ENCODE measurements around the gene GH2. TPM values are rescaled to one million over a fixed set of nuclear protein-coding genes. Genes with fewer than 3 reads are reported as not detected.
"Not testable (repeated sequence)": the region's sequence is repeated elsewhere in the genome, so short reads cannot be mapped to it uniquely, and the experiment has no call there.

Gene GH2
- polyA plus RNA-seq, 1 donor from 2014 or later, result not detected

DNA sequence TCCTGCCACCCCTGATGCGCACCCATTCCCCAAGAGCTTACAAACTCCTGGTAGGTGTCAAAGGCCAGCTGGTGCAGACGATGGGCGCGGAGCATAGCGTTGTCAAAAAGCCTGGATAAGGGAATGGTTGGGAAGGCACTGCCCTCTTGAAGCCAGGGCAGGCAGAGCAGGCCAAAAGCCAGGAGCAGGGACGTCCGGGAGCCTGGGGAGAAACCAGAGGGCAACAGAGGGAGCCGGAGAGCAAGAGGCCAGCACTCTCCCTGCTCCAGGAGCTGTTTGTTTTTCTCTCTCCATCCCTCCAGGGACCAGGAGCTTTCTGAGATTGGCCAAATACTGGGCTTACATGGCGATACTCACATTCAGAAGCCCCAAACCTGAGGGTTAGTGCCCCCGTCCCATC is 36.6 kb upstream of the GH2 start:
- Mint-ChIP-seq H3K4me1 (peaks cover 24 to 43% (median 39%) of the 10 kb centered on the region in 3 donors), H3K27ac (no peak overlapping the region), H3K27me3 (peaks cover 6% of the 10 kb centered on the region), H3K9me3 (no peaks in the 10 kb centered on the region), H3K36me3 (peaks cover 1% of the 10 kb centered on the region), H3K4me3 (no peak overlapping the region)

DNA sequence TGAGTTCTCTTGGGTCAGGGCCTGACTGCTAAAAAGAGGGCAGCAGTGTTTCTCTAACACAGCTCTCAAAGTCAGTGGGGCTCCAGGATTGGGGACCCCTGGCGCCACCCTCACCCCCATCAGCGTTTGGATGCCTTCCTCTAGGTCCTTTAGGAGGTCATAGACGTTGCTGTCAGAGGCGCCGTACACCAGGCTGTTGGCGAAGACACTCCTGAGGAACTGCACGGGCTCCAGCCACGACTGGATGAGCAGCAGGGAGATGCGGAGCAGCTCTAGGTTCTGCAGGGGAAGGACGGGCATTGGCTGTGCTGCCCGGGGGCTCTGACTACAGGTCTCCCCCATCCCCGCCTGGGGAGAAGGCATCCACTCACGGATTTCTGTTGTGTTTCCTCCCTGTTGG is 35.9 kb upstream of the GH2 start:
- peaks cover 6% of the 10 kb centered on the region for H3K27me3 Mint-ChIP-seq
- no peak overlapping the region for H3K4me3 Mint-ChIP-seq
- peaks cover 23 to 41% (median 37%) of the 10 kb centered on the region in 3 donors for H3K4me1 Mint-ChIP-seq
- no peak overlapping the region for H3K27ac Mint-ChIP-seq
- H3K9me3 Mint-ChIP-seq, result no peaks in the 10 kb centered on the region
- H3K36me3 Mint-ChIP-seq, result peaks cover 1% of the 10 kb centered on the region

DNA sequence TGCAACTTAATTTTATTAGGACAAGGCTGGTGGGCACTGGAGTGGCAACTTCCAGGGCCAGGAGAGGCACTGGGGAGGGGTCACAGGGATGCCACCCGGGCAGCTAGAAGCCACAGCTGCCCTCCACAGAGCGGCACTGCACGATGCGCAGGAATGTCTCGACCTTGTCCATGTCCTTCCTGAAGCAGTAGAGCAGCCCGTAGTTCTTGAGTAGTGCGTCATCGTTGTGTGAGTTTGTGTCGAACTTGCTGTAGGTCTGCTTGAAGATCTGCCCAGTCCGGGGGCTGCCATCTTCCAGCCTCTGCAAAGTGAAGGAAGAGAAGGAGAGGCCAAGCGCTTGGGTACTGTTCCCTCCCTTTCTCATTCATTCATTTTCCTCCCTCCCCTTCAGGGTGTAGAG is 35.5 kb upstream of the GH2 start:
- H3K4me1 Mint-ChIP-seq, result peaks cover 19 to 38% (median 34%) of the 10 kb centered on the region in 3 donors
- H3K9me3 Mint-ChIP-seq, H3K36me3 Mint-ChIP-seq, H3K4me3 Mint-ChIP-seq, H3K27ac Mint-ChIP-seq, H3K27me3 Mint-ChIP-seq: not testable (repeated sequence)

DNA sequence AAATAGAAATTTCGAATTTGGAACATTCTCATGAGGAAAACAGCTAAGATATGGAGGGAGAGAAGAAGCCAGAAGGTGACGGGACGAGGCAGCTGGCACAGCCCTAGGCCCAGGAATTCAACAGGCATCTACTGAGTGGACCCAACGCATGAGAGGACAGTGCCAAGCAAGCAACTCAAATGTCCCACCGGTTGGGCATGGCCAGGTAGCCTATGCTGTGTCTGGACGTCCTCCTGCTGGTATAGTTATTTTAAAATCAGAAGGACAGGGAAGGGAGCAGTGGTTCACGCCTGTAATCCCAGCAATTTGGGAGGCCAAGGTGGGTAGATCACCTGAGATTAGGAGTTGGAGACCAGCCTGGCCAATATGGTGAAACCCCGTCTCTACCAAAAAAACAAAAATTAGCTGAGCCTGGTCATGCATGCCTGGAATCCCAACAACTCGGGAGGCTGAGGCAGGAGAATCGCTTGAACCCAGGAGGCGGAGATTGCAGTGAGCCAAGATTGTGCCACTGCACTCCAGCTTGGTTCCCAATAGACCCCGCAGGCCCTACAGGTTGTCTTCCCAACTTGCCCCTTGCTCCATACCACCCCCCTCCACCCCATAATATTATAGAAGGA is 34.9 kb upstream of the GH2 start:
- peaks cover 1% of the 10 kb centered on the region for H3K36me3 Mint-ChIP-seq
- no peaks in the 10 kb centered on the region for H3K9me3 Mint-ChIP-seq
- H3K27ac Mint-ChIP-seq, result no peak overlapping the region
- H3K4me3 Mint-ChIP-seq, result no peak overlapping the region
- H3K27me3 Mint-ChIP-seq, result peaks cover 6% of the 10 kb centered on the region
- H3K4me1 Mint-ChIP-seq, result peaks cover 16 to 39% (median 31%) of the 10 kb centered on the region in 3 donors

DNA sequence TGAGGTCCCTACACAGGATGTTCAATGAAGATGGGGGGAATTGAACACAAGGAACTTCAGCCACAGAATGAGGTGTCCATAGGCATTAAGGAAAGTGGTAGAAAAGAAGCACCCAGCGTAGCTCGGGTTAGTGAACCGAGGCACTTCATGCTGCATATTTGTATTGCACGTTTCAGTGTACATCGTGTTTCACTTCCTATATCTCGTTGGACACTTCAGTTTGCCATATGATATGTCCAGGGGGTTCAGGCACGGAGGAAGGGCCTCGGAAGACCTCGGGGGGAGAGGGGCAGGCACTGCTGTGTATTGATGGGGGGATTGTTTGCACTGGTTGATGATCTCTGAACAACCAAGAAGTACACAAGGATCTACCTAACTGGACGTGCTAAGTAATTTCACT is 34.0 kb upstream of the GH2 start:
- H3K9me3 Mint-ChIP-seq, H3K36me3 Mint-ChIP-seq, H3K27me3 Mint-ChIP-seq: not testable (repeated sequence)
- H3K27ac Mint-ChIP-seq, result peak overlapping the region; percentile 1 to 59 (median 21)
- peaks cover 16 to 37% (median 26%) of the 10 kb centered on the region in 3 donors for H3K4me1 Mint-ChIP-seq
- peak overlapping the region in 3 of 4 donors; percentile 8 to 65 (median 58) for H3K4me3 Mint-ChIP-seq

DNA sequence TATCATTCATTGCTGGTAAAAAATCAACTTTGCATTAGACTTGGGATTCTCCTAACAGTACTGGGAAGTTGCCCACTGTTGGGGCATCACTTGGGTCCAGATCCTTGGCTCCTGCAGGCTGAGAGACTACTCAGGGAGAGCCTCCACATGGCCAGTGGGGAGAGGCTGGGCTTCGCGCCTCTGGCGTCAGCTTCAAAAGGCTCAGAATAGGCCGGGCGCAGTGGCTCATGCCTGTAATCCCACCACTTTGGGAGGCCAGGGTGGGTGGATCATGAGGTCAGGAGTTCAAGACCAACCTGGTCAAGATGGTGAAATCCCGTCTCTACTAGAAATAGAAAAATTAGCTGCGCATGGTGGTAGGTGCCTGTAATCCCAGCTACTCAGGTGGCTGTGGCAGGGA is 32.7 kb upstream of the GH2 start:
- H3K27ac Mint-ChIP-seq, result no peak overlapping the region
- H3K4me1 Mint-ChIP-seq, result peaks cover 16 to 29% (median 18%) of the 10 kb centered on the region in 3 donors

DNA sequence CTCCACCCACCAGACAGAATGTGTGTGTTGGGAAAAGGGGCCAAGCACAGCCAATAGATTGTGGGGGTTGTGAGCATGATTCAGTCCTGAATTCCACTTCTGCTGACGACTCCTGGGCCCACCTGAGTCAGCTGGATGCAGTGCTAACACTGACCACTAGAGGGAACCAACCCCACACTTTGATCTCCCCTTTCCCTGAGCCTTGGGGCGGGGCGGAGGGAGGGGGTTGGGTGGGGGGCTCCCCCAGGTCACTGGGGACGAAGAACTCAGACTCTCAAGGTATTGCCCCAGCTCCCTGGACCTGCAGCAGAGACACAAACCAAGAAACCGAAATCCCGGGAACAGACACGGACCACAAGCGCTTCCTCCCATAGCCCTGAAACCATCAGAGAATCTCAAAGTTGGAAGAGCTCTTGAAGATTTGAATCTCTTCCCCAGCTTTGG is 29.9 kb upstream of the GH2 start:
- Mint-ChIP-seq H3K9me3 (no peaks in the 10 kb centered on the region), H3K27ac (no peak overlapping the region), H3K27me3 (peaks cover 7% of the 10 kb centered on the region), H3K4me3 (no peak overlapping the region), H3K4me1 (peaks cover 10 to 22% (median 13%) of the 10 kb centered on the region in 3 donors), H3K36me3 (no peaks in the 10 kb centered on the region)

More for the DNA sequence above, 32.7 kb upstream of the GH2 start:
- no peaks in the 10 kb centered on the region for H3K9me3 Mint-ChIP-seq
- peaks cover 8% of the 10 kb centered on the region for H3K27me3 Mint-ChIP-seq
- H3K4me3 Mint-ChIP-seq, result no peak overlapping the region
- peaks cover 1% of the 10 kb centered on the region for H3K36me3 Mint-ChIP-seq

DNA sequence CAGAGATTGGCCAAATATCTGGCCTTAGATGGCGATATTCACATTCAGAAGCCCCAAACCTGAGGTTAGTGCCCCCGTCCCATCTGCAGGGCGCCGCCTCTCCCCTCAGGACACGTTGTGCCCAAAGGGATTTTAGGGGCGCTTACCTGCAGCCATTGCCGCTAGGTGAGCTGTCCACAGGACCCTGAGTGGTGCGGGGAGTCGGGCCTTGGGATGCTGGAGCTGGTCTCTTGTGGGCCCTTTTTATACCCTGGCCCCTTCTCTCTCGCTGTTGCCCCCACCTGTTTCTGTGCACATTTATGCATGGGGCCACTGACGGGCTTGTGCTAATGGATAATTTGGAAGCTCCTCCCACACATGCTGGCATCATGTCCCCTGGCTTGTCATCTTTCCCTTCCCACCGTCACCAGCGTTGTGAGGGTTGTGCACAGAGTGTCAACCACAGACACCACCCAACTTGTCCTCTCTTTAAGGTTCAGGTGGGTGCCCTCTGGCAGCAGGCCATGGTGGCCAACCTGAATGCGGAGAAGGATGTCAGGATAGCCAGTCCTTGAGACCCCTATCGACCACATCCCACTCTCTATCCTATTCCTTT is 29.4 kb upstream of the GH2 start, which contains the start of gene CSHL1:
TSS of gene CSHL1 (minus strand) at position 218 of the 595 bp plus-strand sequence. CDS start at position 156, 62 bp downstream.
- peaks cover 4% of the 10 kb centered on the region for H3K27me3 Mint-ChIP-seq
- peaks cover 7 to 17% (median 10%) of the 10 kb centered on the region in 3 donors for H3K4me1 Mint-ChIP-seq
- no peak within 1 kb of the TSS for H3K4me3 Mint-ChIP-seq
- H3K27ac Mint-ChIP-seq, result peak within 1 kb of the TSS in 1 of 3 donors; percentile 93
- H3K36me3 Mint-ChIP-seq, result no peaks in the 10 kb centered on the region
- H3K9me3 Mint-ChIP-seq, result no peaks in the 10 kb centered on the region

DNA sequence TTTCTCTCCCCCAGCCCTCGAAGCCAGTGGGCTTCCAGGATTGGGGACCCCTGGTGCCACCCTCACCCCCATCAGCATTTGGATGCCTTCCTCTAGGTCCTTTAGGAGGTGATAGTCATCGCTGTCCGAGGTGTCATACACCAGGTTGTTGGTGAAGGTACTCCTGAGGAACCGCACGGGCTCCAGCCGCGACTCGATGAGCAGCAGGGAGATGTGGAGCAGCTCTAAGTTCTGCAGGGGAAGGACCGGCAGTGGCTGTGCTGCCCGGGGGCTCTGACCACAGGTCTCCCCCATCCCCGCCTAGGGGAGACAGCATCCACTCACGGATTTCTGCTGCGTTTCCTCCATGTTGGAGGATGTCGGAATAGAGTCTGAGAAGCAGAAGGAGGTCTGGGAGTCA is 28.4 kb upstream of the GH2 start:
- Mint-ChIP-seq H3K4me1 (peaks cover 0 to 9% (median 3%) of the 10 kb centered on the region in 3 donors), H3K27me3 (peaks cover 3% of the 10 kb centered on the region), H3K9me3 (no peaks in the 10 kb centered on the region), H3K27ac (peak overlapping the region in 1 of 3 donors; percentile 93), H3K4me3 (no peak overlapping the region), H3K36me3 (no peaks in the 10 kb centered on the region)

DNA sequence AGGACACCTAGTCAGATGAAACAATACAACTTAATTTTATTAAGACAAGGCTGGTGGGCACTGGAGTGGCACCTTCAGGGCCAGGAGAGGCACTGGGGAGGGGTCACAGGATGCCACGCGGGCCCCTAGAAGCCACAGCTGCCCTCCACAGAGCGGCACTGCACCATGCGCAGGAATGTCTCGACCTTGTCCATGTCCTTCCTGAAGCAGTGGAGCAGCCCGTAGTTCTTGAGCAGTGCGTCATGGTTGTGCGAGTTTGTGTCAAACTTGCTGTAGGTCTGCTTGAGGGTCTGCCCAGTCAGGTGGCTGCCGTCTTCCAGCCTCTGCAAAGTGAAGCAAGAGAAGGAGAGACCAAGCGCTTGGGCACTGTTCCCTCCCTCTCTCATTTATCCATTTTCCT is 27.8 kb upstream of the GH2 start:
- H3K27ac Mint-ChIP-seq, result peak overlapping the region in 1 of 3 donors; percentile 38
- not testable (repeated sequence) for H3K36me3 Mint-ChIP-seq, H3K27me3 Mint-ChIP-seq, H3K4me3 Mint-ChIP-seq, H3K9me3 Mint-ChIP-seq, H3K4me1 Mint-ChIP-seq

DNA sequence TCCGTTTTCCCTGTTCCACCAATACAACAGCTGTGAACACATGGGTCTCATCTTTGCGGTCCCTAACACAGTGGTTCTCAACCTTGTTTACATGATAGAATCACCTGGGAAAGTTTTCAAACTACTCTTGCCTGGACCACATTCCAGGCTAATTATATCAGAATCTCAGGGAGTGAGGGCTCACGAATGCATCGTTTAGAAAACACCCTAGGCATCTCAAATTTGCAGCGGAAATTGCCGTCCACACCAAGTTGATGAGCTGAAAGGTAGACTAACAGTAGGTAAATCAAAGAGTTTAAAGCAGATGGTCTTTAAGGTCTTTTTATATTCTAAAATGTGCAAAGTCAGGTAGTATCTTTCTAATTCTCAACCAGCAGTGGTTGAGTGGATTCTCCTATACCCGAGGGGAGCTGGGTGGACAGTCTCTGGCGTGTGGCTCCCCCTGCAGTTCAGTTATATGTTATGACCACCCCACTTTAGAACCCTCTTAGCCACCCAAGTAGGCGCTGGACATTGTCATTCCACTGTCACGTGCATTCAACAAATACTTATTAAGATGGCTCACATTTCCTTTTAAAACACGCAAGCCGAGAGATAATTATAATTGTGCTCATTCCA is 25.5 kb upstream of the GH2 start:
- not testable (repeated sequence) for H3K36me3 Mint-ChIP-seq, H3K27me3 Mint-ChIP-seq, H3K4me1 Mint-ChIP-seq, H3K4me3 Mint-ChIP-seq, H3K27ac Mint-ChIP-seq, H3K9me3 Mint-ChIP-seq

DNA sequence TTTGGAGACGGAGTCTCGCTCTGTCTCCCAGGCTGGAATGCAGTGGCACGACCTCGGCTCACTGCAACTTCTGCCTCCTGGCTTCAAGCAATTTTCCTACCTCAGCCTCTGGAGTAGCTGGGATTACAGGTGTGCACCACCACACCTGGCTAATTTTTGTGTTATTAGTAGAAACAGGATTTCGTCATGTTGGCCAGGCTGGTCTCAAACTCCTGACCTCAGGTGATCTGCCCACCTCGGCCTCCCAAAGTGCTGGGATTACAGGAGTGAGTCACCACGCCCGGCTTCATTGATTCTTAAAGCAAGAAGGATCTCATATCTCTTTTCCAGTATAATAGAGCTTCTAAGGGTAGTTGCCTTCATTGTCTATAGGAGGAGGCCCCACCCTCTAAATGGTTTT is 23.1 kb upstream of the GH2 start:
- H3K4me3 Mint-ChIP-seq, H3K36me3 Mint-ChIP-seq, H3K27ac Mint-ChIP-seq, H3K9me3 Mint-ChIP-seq, H3K27me3 Mint-ChIP-seq, H3K4me1 Mint-ChIP-seq: not testable (repeated sequence)

DNA sequence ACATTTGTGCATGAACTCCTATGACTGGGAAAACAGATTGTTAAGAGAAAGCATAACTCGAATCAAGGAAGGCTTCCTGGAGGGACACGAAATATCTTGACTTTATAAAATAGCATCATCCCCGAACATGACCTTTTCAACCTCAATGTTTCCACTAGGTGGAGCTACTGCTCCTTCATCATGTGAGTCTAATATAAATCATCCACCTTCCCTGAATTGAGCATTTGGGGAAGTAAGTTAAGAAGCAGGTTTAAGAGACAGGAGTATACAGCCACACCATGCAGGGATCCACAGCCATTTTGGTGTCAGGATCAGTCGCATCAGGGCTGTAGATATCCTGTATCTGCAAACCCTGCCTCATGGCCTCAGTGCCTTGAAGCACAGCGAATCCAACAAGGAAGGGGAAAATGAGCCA is 22.1 kb upstream of the GH2 start:
- peak overlapping the region in 1 of 3 donors; percentile 78 for H3K27ac Mint-ChIP-seq
- H3K4me3 Mint-ChIP-seq, H3K9me3 Mint-ChIP-seq, H3K36me3 Mint-ChIP-seq, H3K4me1 Mint-ChIP-seq, H3K27me3 Mint-ChIP-seq: not testable (repeated sequence)

DNA sequence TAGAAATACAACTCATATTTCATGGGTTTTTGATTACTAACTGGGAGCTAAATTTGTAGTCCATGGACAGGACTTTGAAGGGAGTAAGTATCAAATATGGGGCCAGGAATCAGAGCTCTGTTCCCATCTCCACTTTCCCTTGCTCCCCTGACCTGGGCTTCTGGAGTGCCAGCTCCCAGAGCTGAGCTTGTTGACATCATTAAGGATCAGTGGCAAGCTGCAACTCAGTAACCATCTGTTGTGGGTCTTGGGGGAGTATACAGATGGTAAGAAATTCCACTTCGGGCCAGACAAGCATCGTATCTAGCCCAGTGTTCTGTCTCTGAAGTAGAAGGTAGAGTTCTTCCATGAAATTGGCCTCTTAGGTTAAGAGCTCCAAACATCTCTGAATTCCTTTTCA is 20.2 kb upstream of the GH2 start:
- H3K9me3 Mint-ChIP-seq, H3K36me3 Mint-ChIP-seq, H3K27me3 Mint-ChIP-seq, H3K4me3 Mint-ChIP-seq, H3K4me1 Mint-ChIP-seq: not testable (repeated sequence)
- peak overlapping the region in 1 of 3 donors; percentile 22 for H3K27ac Mint-ChIP-seq

DNA sequence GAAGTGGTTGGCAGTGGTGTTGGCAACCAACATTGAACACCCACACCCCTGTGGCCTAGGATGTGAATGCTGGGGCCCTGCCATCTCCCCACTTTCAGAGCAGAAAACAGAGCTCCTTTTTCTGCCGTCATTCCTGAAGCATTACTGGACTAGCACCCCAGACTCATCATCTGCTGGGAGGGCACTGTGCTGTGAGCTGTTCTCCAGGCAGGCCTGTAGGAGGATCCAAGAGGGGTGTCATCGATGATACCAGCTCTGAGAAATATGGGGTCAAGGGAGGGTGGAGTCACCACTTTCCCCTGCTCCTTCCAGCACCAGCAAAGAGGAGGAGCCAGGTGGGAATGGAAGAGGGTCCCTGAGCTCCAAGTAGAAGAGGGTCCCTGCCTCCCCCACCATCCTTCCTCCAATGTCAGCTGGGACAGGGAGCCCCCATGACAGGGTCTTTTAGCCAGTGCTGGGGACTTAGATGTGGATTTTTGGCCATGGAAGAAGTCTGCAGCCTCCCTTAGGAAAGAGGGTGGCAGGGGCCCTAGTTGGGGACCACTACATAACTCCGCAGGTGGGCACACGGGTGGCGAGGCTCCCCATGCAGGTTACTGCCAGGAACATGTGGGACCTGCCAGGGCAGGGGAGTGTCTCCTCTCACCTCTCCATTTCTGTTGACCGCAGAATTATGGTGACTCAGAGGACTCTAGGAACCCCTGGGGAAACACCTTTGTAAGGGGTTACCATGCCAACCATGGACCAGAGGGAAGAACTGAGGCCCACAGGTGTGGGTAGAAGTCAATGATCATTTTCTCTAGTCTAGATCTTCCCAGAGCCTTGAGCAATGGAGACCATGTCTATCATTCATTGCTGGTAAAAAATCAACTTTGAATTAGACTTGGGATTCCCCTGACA is 17.4 kb upstream of the GH2 start:
- not testable (repeated sequence) for H3K9me3 Mint-ChIP-seq, H3K36me3 Mint-ChIP-seq, H3K27ac Mint-ChIP-seq, H3K27me3 Mint-ChIP-seq, H3K4me1 Mint-ChIP-seq, H3K4me3 Mint-ChIP-seq
